NT2/D1 (cell line): Measurements from ENCODE around the gene LCMT1.

Experiments used
- DNase-seq: peaks from one replicate; pipeline ENCODE4 v3.0.0-alpha.2; 2011; ENCODE audit warnings: low read depth, low spot score
- H3K27me3 ChIP-seq: 2 replicates; pipeline ENCODE4 v1.6.0; 2011; ENCODE audit warnings: mild to moderate bottlenecking; ENCODE audit not compliant: insufficient read length, insufficient read depth
- H3K36me3 ChIP-seq: 2 replicates; pipeline ENCODE4 v1.6.1; 2011; ENCODE audit warnings: mild to moderate bottlenecking, low read length, mixed read lengths; ENCODE audit not compliant: insufficient read depth, insufficient read length
- H3K4me1 ChIP-seq: 2 replicates; pipeline ENCODE4 v1.5.1; 2011; ENCODE audit not compliant: insufficient read depth, insufficient read length
- H3K4me3 ChIP-seq: 2 replicates; pipeline ENCODE4 v1.5.1; 2011; ENCODE audit warnings: low read depth; ENCODE audit not compliant: insufficient read length
- H3K9ac ChIP-seq: 2 replicates; pipeline ENCODE4 v1.6.0; 2011; ENCODE audit warnings: low read depth; ENCODE audit not compliant: insufficient read length
- H3K9me3 ChIP-seq: 2 replicates; pipeline ENCODE4 v1.5.1; 2011; ENCODE audit warnings: mild to moderate bottlenecking, low read length; ENCODE audit not compliant: insufficient read depth
- SUZ12 ChIP-seq: IDR thresholded peaks from 2 replicates; pipeline ENCODE4 v1.6.1; 2011; ENCODE audit not compliant: insufficient read length, insufficient read depth; ENCODE audit errors: extremely low read depth
- YY1 ChIP-seq: IDR thresholded peaks from 2 replicates; pipeline ENCODE4 v1.6.1; 2011; ENCODE audit not compliant: insufficient read length, insufficient read depth
- ZNF274 ChIP-seq: IDR thresholded peaks from 2 replicates; pipeline ENCODE4 v1.6.1; 2011; ENCODE audit warnings: mild to moderate bottlenecking, low read depth, low read length

LCMT1 gene

GRCh38 chr16:25187491-25187795, 75.9 kb downstream of the LCMT1 start:
- no peak for DNase-seq
- H3K4me3 ChIP-seq = no peak overlapping the region
- no peak overlapping the region for H3K9ac ChIP-seq
- H3K36me3 ChIP-seq = no peaks in the 10 kb centered on the region
- no peaks in the 10 kb centered on the region for H3K9me3 ChIP-seq
- TF ChIP-seq SUZ12 (no peak), YY1 (no peak), ZNF274 (no peak)
- no peaks in the 10 kb centered on the region for H3K27me3 ChIP-seq
- no peaks in the 10 kb centered on the region for H3K4me1 ChIP-seq

- Histone ChIP-seq H3K4me3 (no peak overlapping the region), H3K9me3 (no peaks in the 10 kb centered on the region), H3K27me3 (no peaks in the 10 kb centered on the region), H3K4me1 (no peaks in the 10 kb centered on the region), H3K36me3 (no peaks in the 10 kb centered on the region), H3K9ac (no peak overlapping the region)
- TF ChIP-seq ZNF274 = no peak
- no peak for TF ChIP-seq YY1
- no peak for TF ChIP-seq SUZ12
- no peak for DNase-seq
These were observed 77.8 kb downstream of the LCMT1 start for GRCh38 chr16:25189305-25189704.

GRCh38 chr16:25192096-25192495, 80.6 kb downstream of the LCMT1 start:
- Histone ChIP-seq H3K4me1 (no peaks in the 10 kb centered on the region), H3K36me3 (no peaks in the 10 kb centered on the region), H3K4me3 (no peak overlapping the region), H3K9me3 (no peaks in the 10 kb centered on the region), H3K27me3 (no peaks in the 10 kb centered on the region), H3K9ac (no peak overlapping the region)
- DNase-seq = no peak
- TF ChIP-seq ZNF274 = no peak
- TF ChIP-seq SUZ12 = no peak

GRCh38 chr16:25194273-25194878, 82.8 kb downstream of the LCMT1 start:
- H3K4me3 ChIP-seq = no peak overlapping the region
- no peaks in the 10 kb centered on the region for H3K36me3 ChIP-seq
- no peak overlapping the region for H3K9ac ChIP-seq
- no peak for DNase-seq
- no peak for TF ChIP-seq ZNF274
- no peaks in the 10 kb centered on the region for H3K4me1 ChIP-seq
- H3K9me3 ChIP-seq = no peaks in the 10 kb centered on the region
- no peaks in the 10 kb centered on the region for H3K27me3 ChIP-seq

GRCh38 chr16:25198021-25198420, 86.5 kb downstream of the LCMT1 start:
- Histone ChIP-seq H3K27me3 (no peaks in the 10 kb centered on the region), H3K9ac (no peak overlapping the region), H3K36me3 (no peaks in the 10 kb centered on the region), H3K4me3 (no peak overlapping the region), H3K4me1 (no peaks in the 10 kb centered on the region), H3K9me3 (no peaks in the 10 kb centered on the region)
- DNase-seq = no peak
- TF ChIP-seq ZNF274 = no peak
- TF ChIP-seq YY1 = no peak
- TF ChIP-seq SUZ12 = no peak

GRCh38 chr16:25199457-25199856, 87.9 kb downstream of the LCMT1 start:
- H3K9ac ChIP-seq = no peak overlapping the region
- DNase-seq = no peak
- no peak overlapping the region for H3K4me3 ChIP-seq

GRCh38 chr16:25210758-25211157, 99.2 kb downstream of the LCMT1 start:
- H3K4me3 ChIP-seq = no peak overlapping the region
- H3K9ac ChIP-seq = no peak overlapping the region
- DNase-seq = no peak
- H3K9me3 ChIP-seq = no peaks in the 10 kb centered on the region
- H3K4me1 ChIP-seq = no peaks in the 10 kb centered on the region
- TF ChIP-seq ZNF274 = no peak
- TF ChIP-seq SUZ12 = no peak
- no peaks in the 10 kb centered on the region for H3K36me3 ChIP-seq
- H3K27me3 ChIP-seq = no peaks in the 10 kb centered on the region

More at GRCh38 chr16:25199457-25199856, 87.9 kb downstream of the LCMT1 start:
- no peaks in the 10 kb centered on the region for H3K36me3 ChIP-seq
- H3K4me1 ChIP-seq = no peaks in the 10 kb centered on the region
- no peaks in the 10 kb centered on the region for H3K9me3 ChIP-seq
- no peak for TF ChIP-seq YY1
- TF ChIP-seq ZNF274 = no peak
- no peak for TF ChIP-seq SUZ12
- no peaks in the 10 kb centered on the region for H3K27me3 ChIP-seq

- no peaks in the 10 kb centered on the region for H3K27me3 ChIP-seq
- H3K36me3 ChIP-seq = no peaks in the 10 kb centered on the region
- no peak overlapping the region for H3K9ac ChIP-seq
- no peak for DNase-seq
- H3K4me3 ChIP-seq = no peak overlapping the region
- no peaks in the 10 kb centered on the region for H3K9me3 ChIP-seq
- H3K4me1 ChIP-seq = no peaks in the 10 kb centered on the region
- TF ChIP-seq SUZ12 (no peak), ZNF274 (no peak), YY1 (no peak)
These were observed 101.1 kb downstream of the LCMT1 start for GRCh38 chr16:25212636-25213035.
